ENCODE results near the gene XYLT1. TPM values are rescaled to one million over a fixed set of nuclear protein-coding genes. Genes with fewer than 3 reads are reported as not detected.

XYLT1 gene
- polyA plus RNA-seq, 1 of the 3 experiments (the other 2 are of a cell fraction): 17.6 TPM

- Histone ChIP-seq H3K4me3 (ENCODE audit: low read depth in 2 of 2, low read length in 1 of 2) (no peak overlapping the region), H3K9me3 (no peaks in the 10 kb centered on the region), H3K9me2 (no peaks in the 10 kb centered on the region), H2AFZ (ENCODE audit: low read depth) (no peak overlapping the region), H3K27ac (ENCODE audit: low read depth in 2 of 2, low read length in 1 of 2) (no peak overlapping the region; a peak in 1 of 4 replicates), H3K79me2 (ENCODE audit: insufficient read depth) (peaks cover 99% of the 10 kb centered on the region), H4K20me1 (ENCODE audit: insufficient read depth) (peaks cover 99% of the 10 kb centered on the region), H3K36me3 (replicated peaks in 1 of 2; ENCODE audit: control insufficient read depth in 1 of 2, insufficient read depth in 2 of 2, low read length in 1 of 2) (peaks cover 0 to 9% of the 10 kb centered on the region in 2 experiments), H3K4me2 (no peak overlapping the region), H3F3A (replicated peaks; ENCODE audit: insufficient read depth) (peaks cover 13% of the 10 kb centered on the region), H3K4me1 (ENCODE audit: control insufficient read depth in 1 of 2, insufficient read depth in 2 of 2, low read depth in 1 of 2, low read length in 1 of 2) (peaks cover 0 to 27% of the 10 kb centered on the region in 2 experiments; a peak in 2 of 4 replicates), H3K9ac (no peak overlapping the region), H3K27me3 (ENCODE audit: insufficient read depth) (no peaks in the 10 kb centered on the region)
- WGBS (ENCODE audit: low lambda C conversion rate): 86% methylated on average over 9 of the region's 9 CpGs
- no peak for DNase-seq
- ChIA-PET CTCF (interaction anchor here (0.6 to 1.4 kb wide), 4 partner anchors 10 to 152 kb away, joined by 3 to 5 read pairs (median 3); no protein-coding TSS in a partner anchor), POLR2A (no interaction called here)
- TF ChIP-seq JUND (IDR thresholded peaks at IDR 0.05) (no peak), SMC3 (IDR thresholded peaks at IDR 0.05; ENCODE audit: low read depth, low read length) (no peak)
These were observed 172.5 kb downstream of the XYLT1 start for GRCh38 chr16:17298238-17298637.

GRCh38 chr16:17296431-17296830, 174.3 kb downstream of the XYLT1 start:
- Histone ChIP-seq H3F3A (replicated peaks; ENCODE audit: insufficient read depth) (peaks cover 10% of the 10 kb centered on the region), H3K27ac (ENCODE audit: low read depth in 2 of 2, low read length in 1 of 2) (peak overlapping the region; percentile 32 to 79; a peak in 3 of 4 replicates), H3K4me2 (no peak overlapping the region), H3K4me1 (ENCODE audit: control insufficient read depth in 1 of 2, insufficient read depth in 2 of 2, low read depth in 1 of 2, low read length in 1 of 2) (peaks cover 0 to 27% of the 10 kb centered on the region in 2 experiments; a peak in 2 of 4 replicates), H3K4me3 (ENCODE audit: low read depth in 2 of 2, low read length in 1 of 2) (no peak overlapping the region), H2AFZ (ENCODE audit: low read depth) (no peak overlapping the region), H3K9ac (no peak overlapping the region), H3K79me2 (ENCODE audit: insufficient read depth) (peaks cover 98% of the 10 kb centered on the region), H3K36me3 (replicated peaks in 1 of 2; ENCODE audit: control insufficient read depth in 1 of 2, insufficient read depth in 2 of 2, low read length in 1 of 2) (peaks cover 0 to 9% of the 10 kb centered on the region in 2 experiments), H3K9me2 (no peaks in the 10 kb centered on the region), H3K27me3 (ENCODE audit: insufficient read depth) (no peaks in the 10 kb centered on the region), H3K9me3 (no peaks in the 10 kb centered on the region), H4K20me1 (ENCODE audit: insufficient read depth) (peaks cover 98% of the 10 kb centered on the region)
- 66% methylated on average over 7 of the region's 7 CpGs for WGBS (ENCODE audit: low lambda C conversion rate)
- no peak for TF ChIP-seq POLR2AphosphoS5 (IDR thresholded peaks at IDR 0.05; ENCODE audit: low read depth, low read length)
- TF ChIP-seq SIN3A (IDR thresholded peaks at IDR 0.05; ENCODE audit: borderline replicate concordance, low read depth, low read length): no peak
- TF ChIP-seq GABPA (IDR thresholded peaks at IDR 0.05; ENCODE audit: low read depth): no peak
- TF ChIP-seq MAX (IDR thresholded peaks at IDR 0.05; ENCODE audit: low read depth): no peak
- TF ChIP-seq EP300 (IDR thresholded peaks at IDR 0.05; ENCODE audit: borderline replicate concordance in 1 of 2, low read depth in 1 of 2, low read length in 1 of 2): peak in 1 of 2 experiments; percentile 94; a peak in 2 of 4 replicates
- TF ChIP-seq MXI1 (IDR thresholded peaks at IDR 0.05; ENCODE audit: low read depth, low read length): 0 out of 2 replicates have a peak, but pooled peaks have one; percentile 18
- no peak for TF ChIP-seq TEAD4 (IDR thresholded peaks at IDR 0.05; ENCODE audit: borderline replicate concordance, insufficient read depth)
- TF ChIP-seq RAD21 (IDR thresholded peaks at IDR 0.05; ENCODE audit: low read length): peak; percentile 25
- peak; percentile 72; the same call in 1 of the 2 replicates for TF ChIP-seq RCOR1 (IDR thresholded peaks at IDR 0.05; ENCODE audit: low read length)
- 0 out of 2 replicates have a peak, but pooled peaks have one; percentile 13 for TF ChIP-seq TCF12 (IDR thresholded peaks at IDR 0.05)
- TF ChIP-seq USF1 (IDR thresholded peaks at IDR 0.05; ENCODE audit: borderline replicate concordance, low read depth): no peak
- no peak for TF ChIP-seq PBX3 (IDR thresholded peaks at IDR 0.05)
- TF ChIP-seq FOXJ3 (CRISPR knock-in tag; IDR thresholded peaks at IDR 0.05): peak; percentile 90
- no peak for TF ChIP-seq NFIC (IDR thresholded peaks at IDR 0.05; ENCODE audit: borderline replicate concordance)
- no peak for TF ChIP-seq RFX5 (IDR thresholded peaks at IDR 0.05; ENCODE audit: low read length)
- TF ChIP-seq GATA2 (CRISPR knock-in tag; IDR thresholded peaks at IDR 0.05): peak; percentile 86
- no peak for TF ChIP-seq SMC3 (IDR thresholded peaks at IDR 0.05; ENCODE audit: low read depth, low read length)
- peak; percentile 40 for TF ChIP-seq CHD2 (IDR thresholded peaks at IDR 0.05; ENCODE audit: low read length, partially characterized antibody)
- no peak for TF ChIP-seq MEF2A (IDR thresholded peaks at IDR 0.05; ENCODE audit: borderline replicate concordance, low read depth)
- TF ChIP-seq FOSL2 (IDR thresholded peaks at IDR 0.05; ENCODE audit: borderline replicate concordance, low read depth): no peak
- ChIA-PET POLR2A (interaction anchor here (1.4 kb wide), 2 partner anchors 17 to 24 kb away, joined by 4 read pairs; no protein-coding TSS in a partner anchor), CTCF (interaction anchor here (1.1 to 1.7 kb wide), 4 partner anchors 8 to 171 kb away, joined by 3 to 7 read pairs (median 4); no protein-coding TSS in a partner anchor)
- DNase-seq: peak; percentile 85

All from SK-N-SH (cell line).